Thyroid gland (tissue), 4 donors: ENCODE measurements around the gene NFKBIA. TPM values are rescaled to one million over a fixed set of nuclear protein-coding genes. Genes with fewer than 3 reads are reported as not detected.
A peak's percentile ranks its signal among the peaks of the same experiment; 100 is the strongest.

Experiments used
- DNase-seq, 2 donors: peaks; one replicate each; pipeline ENCODE4 v3.0.0-alpha.2; 2019
- H3K27ac ChIP-seq, 3 donors: fragments of 200-600 bp; sonication (generic); 1 replicate in 2 of 3; 2 replicates in 1 of 3; pipeline ENCODE4 v1.5.1; 2016 to 2019; ENCODE audit warnings: mild to moderate bottlenecking in 1 of 3, moderate library complexity in 1 of 3
- H3K27me3 ChIP-seq: fragments of 200-600 bp; sonication (generic); one replicate; pipeline ENCODE4 v1.5.1; 2019
- H3K36me3 ChIP-seq, 2 donors: fragments of 200-600 bp; sonication (generic); one replicate each; pipeline ENCODE4 v1.5.1; 2016 to 2019
- H3K4me1 ChIP-seq, 2 donors: fragments of 200-600 bp; sonication (generic); one replicate each; pipeline ENCODE4 v1.5.1; 2017 to 2019
- H3K4me3 ChIP-seq, 3 donors: fragments of 200-600 bp; sonication (generic); replicated peaks in 1 of 3; 1 replicate in 2 of 3; 2 replicates in 1 of 3; pipeline ENCODE4 v1.5.1; 2016; ENCODE audit warnings: mild to moderate bottlenecking in 1 of 3
- H3K9me3 ChIP-seq: fragments of 200-600 bp; sonication (generic); one replicate; pipeline ENCODE4 v1.5.1; 2017
- CTCF ChIP-seq, 6 experiments: fragments of 200-600 bp in 3 of 6; fragments of 450-650 bp in 3 of 6; sonication (generic) in 3 of 6; IDR thresholded peaks; one replicate each; pipeline ENCODE4 v1.5.1; 2016 to 2019; ENCODE audit warnings: antibody characterized with exemption in 6 of 6, mild to moderate bottlenecking in 2 of 6, inconsistent platforms in 1 of 6, moderate library complexity in 1 of 6
- POLR2A ChIP-seq, 2 donors: fragments of 450-650 bp; IDR thresholded peaks; one replicate each; pipeline ENCODE4 v1.6.1; 2017; ENCODE audit warnings: antibody characterized with exemption in 2 of 2, mild to moderate bottlenecking in 2 of 2, moderate library complexity in 1 of 2
- WGBS, 2 donors: methylation state at CpG; one replicate each; pipeline ENCODE4 v1.1.5; 2017; 5-methylcytosine and 5-hydroxymethylcytosine counted together
- intact Hi-C: fragments of 100-400 bp; cut with DNase I; formaldehyde crosslinking; loops from one replicate; pipeline ENCODE4 v1.15.1; 2023
- total RNA-seq, 4 donors: library from RNA; depleted of rRNA; stranded (reverse); fragments of >200 nt; gene quantifications; one replicate each; pipeline ENCODE4 v1.2.3, GENCODE V29; 2016

Gene NFKBIA
- total RNA-seq, 4 donors from 2014 or later = 200 to 434 (median 356) TPM

GRCh38 chr14:35402323-35403113, 2.0 kb downstream of the NFKBIA start:
- peaks cover 36 to 38% of the 10 kb centered on the region in 2 donors for H3K36me3 ChIP-seq

DNA sequence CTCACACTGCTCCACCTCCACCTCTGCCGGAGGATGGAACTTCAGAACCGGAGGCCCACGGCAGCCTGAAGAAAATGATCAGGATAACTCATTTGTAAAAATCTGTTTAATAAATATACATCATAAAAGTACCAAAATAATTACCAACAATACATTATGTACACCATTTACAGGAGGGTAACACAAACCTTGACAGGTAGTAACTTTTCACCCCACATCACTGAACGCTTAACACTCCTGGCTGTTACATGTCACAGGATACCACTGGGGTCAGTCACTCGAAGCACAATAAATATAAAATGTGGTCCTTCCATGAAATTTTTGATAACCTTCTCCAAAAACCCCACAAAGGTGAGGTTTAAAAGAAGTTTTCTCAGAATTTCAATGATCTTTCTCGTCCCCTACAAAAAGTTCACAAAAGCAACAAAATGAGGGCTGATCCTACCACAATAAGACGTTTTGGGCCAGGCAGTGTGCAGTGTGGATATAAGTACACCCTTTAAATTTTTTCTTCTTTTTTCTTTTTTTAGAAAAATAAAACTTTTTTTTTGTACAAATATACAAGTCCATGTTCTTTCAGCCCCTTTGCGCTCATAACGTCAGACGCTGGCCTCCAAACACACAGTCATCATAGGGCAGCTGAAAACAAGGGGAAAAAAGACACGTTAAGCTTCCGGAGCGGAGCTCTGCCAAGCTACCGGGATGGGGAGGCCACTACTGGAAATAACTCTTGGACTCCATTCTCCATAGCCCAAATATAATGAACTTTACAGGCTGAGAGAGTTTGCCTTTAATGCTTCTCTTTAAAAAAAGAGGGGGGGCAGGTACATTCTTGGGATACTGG, 2.9 kb downstream of the NFKBIA start:
- H3K36me3 ChIP-seq = peaks cover 36 to 38% of the 10 kb centered on the region in 2 donors
- TF ChIP-seq CTCF (IDR thresholded peaks at IDR 0.05) (no peak), POLR2A (IDR thresholded peaks at IDR 0.05) (no peak)
- H3K4me3 ChIP-seq = peak overlapping the region in 2 of 3 donors; percentile 53 to 67
- H3K9me3 ChIP-seq = no peaks in the 10 kb centered on the region
- intact Hi-C loops = loop anchor here (5.0 kb wide), 1 partner anchor 64 kb away; no protein-coding TSS in a partner anchor
- H3K27ac ChIP-seq = peak overlapping the region; percentile 76 to 100 (median 96)
- DNase-seq = peak in 1 of 2 donors; percentile 30
- peaks cover 55 to 73% of the 10 kb centered on the region in 2 donors for H3K4me1 ChIP-seq
- WGBS, 2 donors = 49 to 56% methylated on average over 14 of the region's 14 CpGs
- no peaks in the 10 kb centered on the region for H3K27me3 ChIP-seq

More at GRCh38 chr14:35402323-35403113, 2.0 kb downstream of the NFKBIA start:
- WGBS, 2 donors = 51 to 57% methylated on average over 14 of the region's 14 CpGs
- Histone ChIP-seq H3K4me1 (peaks cover 55 to 69% of the 10 kb centered on the region in 2 donors), H3K4me3 (peak overlapping the region; percentile 53 to 67 (median 58)), H3K9me3 (no peaks in the 10 kb centered on the region), H3K27ac (peak overlapping the region; percentile 76 to 100 (median 96)), H3K27me3 (no peaks in the 10 kb centered on the region)
- intact Hi-C loops = loop anchor here (5.0 kb wide), 1 partner anchor 65 kb away; no protein-coding TSS in a partner anchor
- TF ChIP-seq CTCF (IDR thresholded peaks at IDR 0.05) = no peak
- no peak for TF ChIP-seq POLR2A (IDR thresholded peaks at IDR 0.05)
- no peak for DNase-seq

DNA sequence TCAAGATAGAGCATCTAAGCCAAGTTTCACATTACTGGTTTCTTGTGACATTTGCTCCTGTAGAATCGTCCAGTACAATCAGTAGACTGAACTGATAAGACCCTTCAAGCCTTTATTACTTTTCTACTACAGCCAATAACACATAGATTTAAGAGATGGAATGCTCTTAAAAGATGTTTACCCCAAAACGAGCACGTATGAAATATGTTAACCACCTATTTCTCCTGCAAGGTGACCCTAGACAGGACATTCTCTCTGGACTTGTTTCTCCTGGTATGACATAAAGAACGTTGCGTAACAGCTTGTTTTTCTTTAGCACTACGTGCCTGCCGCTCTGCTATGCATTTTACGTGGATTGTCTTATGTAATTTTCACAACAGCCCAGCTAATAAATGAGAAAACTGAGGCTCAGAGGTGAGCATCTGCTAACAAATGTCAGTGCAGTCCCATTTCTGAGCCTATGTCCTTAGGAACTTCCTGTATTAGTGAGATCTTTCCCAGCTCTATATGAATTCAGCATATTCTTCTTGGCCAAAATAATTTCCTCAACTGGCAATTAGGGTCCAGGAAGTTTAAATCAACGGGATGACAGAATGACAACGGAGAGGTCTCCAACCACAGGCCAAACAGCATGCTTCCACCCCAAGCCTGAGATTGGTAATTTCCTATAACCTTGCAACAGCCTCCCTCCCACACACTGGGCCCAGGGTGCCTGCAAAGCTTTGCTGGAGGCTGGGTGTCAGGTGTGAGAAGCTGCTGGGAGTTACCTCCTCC, 3.7 kb downstream of the NFKBIA start:
- H3K27ac ChIP-seq = peak overlapping the region; percentile 76 to 100 (median 96)
- TF ChIP-seq CTCF (IDR thresholded peaks at IDR 0.05) (no peak), POLR2A (IDR thresholded peaks at IDR 0.05) (no peak)
- intact Hi-C loops = loop anchor here (5.0 kb wide), 1 partner anchor 64 kb away; no protein-coding TSS in a partner anchor
- H3K27me3 ChIP-seq = no peaks in the 10 kb centered on the region
- DNase-seq = no peak
- H3K9me3 ChIP-seq = no peaks in the 10 kb centered on the region
- WGBS, 2 donors = 63 to 67% methylated on average over 10 of the region's 10 CpGs
- H3K4me1 ChIP-seq = peaks cover 52 to 65% of the 10 kb centered on the region in 2 donors
- peaks cover 36 to 38% of the 10 kb centered on the region in 2 donors for H3K36me3 ChIP-seq
- H3K4me3 ChIP-seq = peak overlapping the region in 1 of 3 donors; percentile 67

DNA sequence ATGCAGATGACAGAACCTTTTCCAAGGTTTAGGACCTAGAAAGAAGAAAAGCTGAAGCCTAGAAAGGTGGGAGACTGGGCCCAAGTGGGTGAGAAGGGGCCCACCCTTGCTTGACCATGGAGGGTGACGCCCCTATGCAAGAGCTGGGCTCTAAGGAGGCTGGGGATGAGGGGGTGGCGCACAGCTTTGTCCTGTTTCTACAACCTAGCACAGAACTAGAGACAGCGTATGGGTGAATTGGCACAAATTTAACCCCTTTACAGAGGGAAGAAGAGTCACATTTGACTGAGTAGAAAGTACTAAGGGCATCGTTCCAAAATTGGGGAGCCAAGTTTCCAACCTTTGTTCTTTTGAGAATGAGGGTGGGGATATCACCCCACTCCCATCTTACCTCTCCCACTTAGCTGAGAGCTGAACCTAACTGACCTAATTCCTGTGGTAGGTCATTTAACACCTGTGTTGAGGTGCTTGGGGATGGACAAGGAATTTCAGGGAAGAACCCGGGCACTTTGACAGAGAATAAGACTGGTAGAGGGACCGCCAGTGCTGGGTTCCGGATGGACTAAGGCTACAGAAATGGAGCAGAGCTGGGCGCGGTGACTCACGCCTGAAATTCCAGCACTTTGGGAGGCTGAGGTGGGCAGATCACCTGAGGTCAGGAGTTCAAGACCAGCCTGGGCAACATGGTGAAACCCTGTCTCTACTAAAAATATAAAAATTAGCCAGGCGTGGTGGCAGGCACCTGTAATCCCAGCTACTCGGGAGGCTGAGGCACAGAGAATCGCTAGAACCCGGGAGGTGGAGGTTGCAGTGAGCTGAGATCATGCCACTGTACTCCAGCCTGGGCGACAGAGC, 5.2 kb downstream of the NFKBIA start:
- 89 to 92% methylated on average over 15 of the region's 15 CpGs for WGBS, 2 donors
- H3K4me3 ChIP-seq = no peak overlapping the region
- no peaks in the 10 kb centered on the region for H3K27me3 ChIP-seq
- H3K27ac ChIP-seq = peak overlapping the region; percentile 61 to 100 (median 62)
- peak in 1 of 2 donors; percentile 27 for DNase-seq
- H3K9me3 ChIP-seq = no peaks in the 10 kb centered on the region
- H3K4me1 ChIP-seq = peaks cover 45 to 59% of the 10 kb centered on the region in 2 donors
- peaks cover 36 to 38% of the 10 kb centered on the region in 2 donors for H3K36me3 ChIP-seq
- intact Hi-C loops = no loop called here
- no peak for TF ChIP-seq CTCF (IDR thresholded peaks at IDR 0.05)
- no peak for TF ChIP-seq POLR2A (IDR thresholded peaks at IDR 0.05)
